SH-SY5Y (cell line): ENCODE data around the gene ZFP1.

ENCODE experiments used
- GATA2 ChIP-seq: IDR thresholded peaks from 2 replicates; pipeline ENCODE4 v1.6.1; 2011; ENCODE audit warnings: mild to moderate bottlenecking, low read depth, low read length
- GATA3 ChIP-seq: IDR thresholded peaks from 2 replicates; pipeline ENCODE4 v1.6.1; 2011; ENCODE audit warnings: low read depth, mild to moderate bottlenecking, low read length, moderate library complexity

DNA sequence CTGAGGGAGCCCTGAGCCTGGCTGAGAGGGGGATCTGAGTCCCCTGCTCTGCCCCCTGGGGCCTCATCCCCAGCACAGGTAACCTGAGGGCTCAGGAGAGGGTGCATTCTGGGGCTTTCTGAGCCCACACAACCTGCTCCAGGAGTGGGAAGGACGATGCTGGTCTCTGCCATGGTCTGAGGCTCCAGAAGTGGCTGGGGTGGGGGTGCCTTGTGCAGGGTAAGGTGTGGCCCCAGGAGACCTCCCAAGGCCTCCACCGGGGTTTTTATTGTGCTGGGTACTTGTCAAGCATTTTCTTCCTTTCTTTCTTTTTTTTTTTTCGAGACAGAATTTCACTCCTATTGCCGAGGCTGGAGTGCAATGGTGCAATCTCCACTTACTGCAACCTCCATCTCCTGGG lies 70.8 kb downstream of the ZFP1 start:
- TF ChIP-seq GATA3 = no peak
- no peak for TF ChIP-seq GATA2
